ENCODE measurements around the gene NTF3. TPM values are rescaled to one million over a fixed set of nuclear protein-coding genes. Genes with fewer than 3 reads are reported as not detected.

The NTF3 gene
- total RNA-seq, 1 donor from 2014 or later: 1.2 TPM

- no peaks in the 10 kb centered on the region for H3K9me3 ChIP-seq
- no peaks in the 10 kb centered on the region for H3K36me3 ChIP-seq
- DNase-seq: no peak
- no peak overlapping the region for H3K27ac ChIP-seq
- TF ChIP-seq, protein P1, sequence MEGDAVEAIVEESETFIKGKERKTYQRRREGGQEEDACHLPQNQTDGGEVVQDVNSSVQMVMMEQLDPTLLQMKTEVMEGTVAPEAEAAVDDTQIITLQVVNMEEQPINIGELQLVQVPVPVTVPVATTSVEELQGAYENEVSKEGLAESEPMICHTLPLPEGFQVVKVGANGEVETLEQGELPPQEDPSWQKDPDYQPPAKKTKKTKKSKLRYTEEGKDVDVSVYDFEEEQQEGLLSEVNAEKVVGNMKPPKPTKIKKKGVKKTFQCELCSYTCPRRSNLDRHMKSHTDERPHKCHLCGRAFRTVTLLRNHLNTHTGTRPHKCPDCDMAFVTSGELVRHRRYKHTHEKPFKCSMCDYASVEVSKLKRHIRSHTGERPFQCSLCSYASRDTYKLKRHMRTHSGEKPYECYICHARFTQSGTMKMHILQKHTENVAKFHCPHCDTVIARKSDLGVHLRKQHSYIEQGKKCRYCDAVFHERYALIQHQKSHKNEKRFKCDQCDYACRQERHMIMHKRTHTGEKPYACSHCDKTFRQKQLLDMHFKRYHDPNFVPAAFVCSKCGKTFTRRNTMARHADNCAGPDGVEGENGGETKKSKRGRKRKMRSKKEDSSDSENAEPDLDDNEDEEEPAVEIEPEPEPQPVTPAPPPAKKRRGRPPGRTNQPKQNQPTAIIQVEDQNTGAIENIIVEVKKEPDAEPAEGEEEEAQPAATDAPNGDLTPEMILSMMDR (IDR thresholded peaks at IDR 0.05): no peak
- peaks cover 36% of the 10 kb centered on the region for H3K4me1 ChIP-seq
- no peak for ATAC-seq
- peak overlapping the region; percentile 41 for H3K4me3 ChIP-seq
- H3K27me3 ChIP-seq (ENCODE audit: low read depth): peaks cover 66% of the 10 kb centered on the region
- intact Hi-C loops (cut with DNase I): no loop called here
These were observed 2.1 kb downstream of the NTF3 start for GRCh38 chr12:5433845-5434646.

- intact Hi-C loops (cut with DNase I): no loop called here
- Histone ChIP-seq H3K4me3 (no peak overlapping the region), H3K27me3 (ENCODE audit: low read depth) (peaks cover 62% of the 10 kb centered on the region), H3K27ac (no peak overlapping the region), H3K9me3 (no peaks in the 10 kb centered on the region), H3K4me1 (peaks cover 34% of the 10 kb centered on the region), H3K36me3 (no peaks in the 10 kb centered on the region)
- ATAC-seq (no peak), DNase-seq (no peak)
- TF ChIP-seq, protein P1 (IDR thresholded peaks at IDR 0.05): no peak
These were observed 3.0 kb downstream of the NTF3 start for GRCh38 chr12:5434647-5435560.

- TF ChIP-seq, protein P1 (IDR thresholded peaks at IDR 0.05): no peak
- Histone ChIP-seq H3K27me3 (ENCODE audit: low read depth) (peaks cover 42% of the 10 kb centered on the region), H3K4me3 (no peak overlapping the region), H3K4me1 (peaks cover 13% of the 10 kb centered on the region), H3K9me3 (no peaks in the 10 kb centered on the region), H3K27ac (no peak overlapping the region), H3K36me3 (no peaks in the 10 kb centered on the region)
- intact Hi-C loops (cut with DNase I): no loop called here
- DNase-seq (no peak), ATAC-seq (no peak)
These were observed 5.3 kb downstream of the NTF3 start for GRCh38 chr12:5437182-5437583.

DNA sequence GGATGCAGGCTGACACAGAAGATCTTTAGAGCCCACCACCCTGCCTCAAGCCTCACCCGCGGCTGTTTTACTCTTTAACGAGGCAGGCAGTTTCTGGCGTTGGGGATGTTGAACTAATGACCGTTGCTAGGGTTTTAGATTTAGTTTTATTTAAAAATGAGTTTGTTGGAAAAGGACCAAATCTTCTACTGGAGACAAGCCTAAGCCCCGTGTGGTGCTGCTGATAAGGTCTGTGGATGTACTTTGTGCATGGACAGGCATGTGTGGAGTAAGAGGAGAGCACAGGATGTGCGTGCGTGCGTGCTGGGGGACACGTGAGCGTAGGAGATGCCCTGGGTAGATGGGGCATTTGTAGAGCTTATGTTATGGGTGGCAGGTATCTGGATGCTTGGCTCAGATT, 5.7 kb downstream of the NTF3 start:
- no peak overlapping the region for H3K27ac ChIP-seq
- no peak overlapping the region for H3K4me3 ChIP-seq
- intact Hi-C loops (cut with DNase I): no loop called here
- ATAC-seq (no peak), DNase-seq (no peak)
- no peaks in the 10 kb centered on the region for H3K9me3 ChIP-seq
- no peaks in the 10 kb centered on the region for H3K36me3 ChIP-seq
- peaks cover 39% of the 10 kb centered on the region for H3K27me3 ChIP-seq (ENCODE audit: low read depth)
- peaks cover 11% of the 10 kb centered on the region for H3K4me1 ChIP-seq
- TF ChIP-seq, protein P1 (IDR thresholded peaks at IDR 0.05): no peak

DNA sequence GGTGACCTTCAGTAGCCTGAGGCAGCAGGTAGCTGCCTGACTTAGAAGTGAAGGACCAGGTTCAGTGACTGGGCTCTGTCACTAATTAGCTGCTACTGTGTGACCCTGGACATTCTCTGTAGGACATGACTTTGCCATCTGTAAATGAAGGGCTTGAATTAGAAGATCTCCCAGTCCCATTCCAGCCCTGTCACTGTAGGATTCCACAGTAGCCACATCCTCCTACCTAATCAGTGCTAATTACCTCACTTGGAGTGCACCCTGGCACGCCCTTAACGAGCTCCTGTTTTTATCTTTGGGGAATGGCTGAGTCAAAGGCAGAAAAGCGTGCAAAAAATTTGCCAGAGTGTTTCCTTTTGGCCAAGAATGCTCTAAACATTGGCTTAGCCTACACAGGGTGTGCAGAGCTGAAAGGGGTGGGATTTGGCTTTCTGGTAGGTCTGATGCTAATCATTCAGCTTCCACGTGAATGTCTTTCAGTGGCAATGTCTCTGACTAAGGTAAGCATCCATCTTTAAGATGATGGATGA, 6.8 kb downstream of the NTF3 start:
- H3K36me3 ChIP-seq: no peaks in the 10 kb centered on the region
- H3K27me3 ChIP-seq (ENCODE audit: low read depth): peaks cover 28% of the 10 kb centered on the region
- intact Hi-C loops (cut with DNase I): no loop called here
- H3K4me1 ChIP-seq: no peaks in the 10 kb centered on the region
- DNase-seq (no peak), ATAC-seq (no peak)
- no peak overlapping the region for H3K4me3 ChIP-seq
- TF ChIP-seq, protein P1 (IDR thresholded peaks at IDR 0.05): no peak
- H3K27ac ChIP-seq: no peak overlapping the region
- H3K9me3 ChIP-seq: no peaks in the 10 kb centered on the region
